Cardiac ventricle fibroblast (primary cell): Measurements from ENCODE around the gene MNDA. TPM values are rescaled to one million over a fixed set of nuclear protein-coding genes. Genes with fewer than 3 reads are reported as not detected.

ENCODE experiments used
- total RNA-seq: library from RNA; depleted of rRNA; stranded (reverse); fragments of >200 nt; gene quantifications from 2 replicates; pipeline ENCODE4 v1.2.3, GENCODE V29; 2015

MNDA gene
- total RNA-seq: not detected in 2 replicates

GRCh38 chr1:158830904-158831507, at the start of gene MNDA:
Gene MNDA, plus strand, starts transcription at chr1:158831351. Its CDS starts 10,803 bp downstream, at chr1:158842154.

Other genes starting within 250 kb of the MNDA start
- gene OR10Z1, start 226.1 kb upstream of the MNDA start, total RNA-seq: not detected in 2 replicates
- 0.20 and 0.25 TPM in 2 replicates for gene SPTA1, start 144.6 kb upstream of the MNDA start, total RNA-seq
- not detected in 2 replicates for gene OR6K2, start 130.7 kb upstream of the MNDA start, total RNA-seq
- gene OR6K3, start 110.6 kb upstream of the MNDA start, total RNA-seq: not detected in 2 replicates
- gene OR6K6, start 76.6 kb upstream of the MNDA start, total RNA-seq: not detected in 2 replicates
- not detected in 2 replicates for gene OR6N1, start 59.2 kb upstream of the MNDA start, total RNA-seq
- gene OR6N2, start 50.1 kb upstream of the MNDA start, total RNA-seq: not detected in 2 replicates
- gene PYHIN1, start 100.2 kb downstream of the MNDA start, total RNA-seq: not detected in 2 replicates
- gene IFI16, start 178.6 kb downstream of the MNDA start, total RNA-seq: 224 and 238 TPM in 2 replicates
- gene AIM2, start 245.4 kb downstream of the MNDA start, total RNA-seq: not detected in 2 replicates